GM21786 (cell line): Measurements from ENCODE around the gene SFMBT1.

ENCODE experiments used
- ATAC-seq: cut with Tn5 transposase; IDR thresholded peaks from one replicate; pipeline ENCODE4 v1.9.1; 2021; ENCODE audit not compliant: unreplicated experiment

Gene SFMBT1

GRCh38 chr3:52925405-52926313 lies 120.2 kb downstream of the SFMBT1 start:
- no peak for ATAC-seq

GRCh38 chr3:52923963-52924362 lies 121.9 kb downstream of the SFMBT1 start:
- no peak for ATAC-seq

GRCh38 chr3:52920841-52921240 lies 125.0 kb downstream of the SFMBT1 start:
- no peak for ATAC-seq

- ATAC-seq: no peak
Measured at GRCh38 chr3:52917044-52917443, 128.8 kb downstream of the SFMBT1 start.

DNA sequence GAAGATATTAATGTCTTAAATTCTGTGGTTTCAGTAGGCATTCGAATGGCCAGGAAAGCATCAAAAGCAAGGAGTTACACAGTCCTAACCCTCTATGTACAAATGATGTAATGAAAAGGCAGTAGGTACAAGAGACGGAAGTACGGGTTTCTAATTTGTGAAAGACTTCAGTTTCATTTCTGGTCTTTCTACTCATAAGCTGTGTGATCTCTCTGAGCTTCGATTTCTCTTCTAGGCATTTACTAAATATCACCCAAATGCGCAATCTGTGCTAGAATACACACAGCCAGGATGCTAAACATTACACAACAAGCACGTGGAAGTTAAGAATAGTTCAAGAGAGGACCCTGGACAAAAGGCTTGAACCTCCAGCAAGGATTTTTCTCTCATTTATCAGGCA lies 130.6 kb downstream of the SFMBT1 start:
- no peak for ATAC-seq

DNA sequence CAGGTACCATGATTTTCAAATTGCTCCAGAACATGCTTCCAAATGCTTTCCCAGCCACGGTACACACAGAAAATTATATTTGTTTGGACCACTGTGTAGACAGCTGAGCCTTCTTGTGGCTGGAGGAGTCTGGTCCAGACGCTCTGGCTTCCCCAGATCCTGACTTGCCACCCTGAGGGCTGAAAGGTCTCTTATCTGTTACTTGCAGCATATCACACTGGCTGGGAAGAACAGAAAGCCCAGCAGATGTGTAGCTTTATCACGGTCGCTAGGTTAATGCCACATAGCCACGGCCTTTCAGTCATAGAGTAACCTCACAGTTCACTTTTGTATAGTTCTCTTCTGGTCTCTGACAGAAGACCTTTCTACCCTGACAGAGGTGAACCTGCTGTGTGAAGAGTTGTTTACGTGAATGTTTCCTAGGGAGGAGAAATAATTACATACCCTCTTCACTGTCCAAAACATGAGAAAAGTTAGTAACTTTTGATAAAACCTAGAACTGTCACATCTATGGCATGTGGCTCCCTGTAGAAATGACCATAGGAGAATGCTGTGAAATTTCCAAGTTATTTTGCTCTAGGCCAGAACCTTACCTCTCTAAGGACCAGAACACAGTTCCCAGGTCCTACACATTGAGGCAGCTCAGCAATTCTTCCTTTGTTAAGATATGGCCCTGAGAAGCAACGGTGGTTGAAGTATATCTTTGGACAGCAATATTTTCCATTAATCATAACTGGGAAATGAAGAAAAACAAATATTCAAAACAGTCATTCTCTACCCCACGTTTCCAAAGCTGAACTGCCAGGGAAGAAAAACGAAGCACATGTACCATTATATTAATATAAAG lies 132.8 kb downstream of the SFMBT1 start:
- no peak for ATAC-seq

DNA sequence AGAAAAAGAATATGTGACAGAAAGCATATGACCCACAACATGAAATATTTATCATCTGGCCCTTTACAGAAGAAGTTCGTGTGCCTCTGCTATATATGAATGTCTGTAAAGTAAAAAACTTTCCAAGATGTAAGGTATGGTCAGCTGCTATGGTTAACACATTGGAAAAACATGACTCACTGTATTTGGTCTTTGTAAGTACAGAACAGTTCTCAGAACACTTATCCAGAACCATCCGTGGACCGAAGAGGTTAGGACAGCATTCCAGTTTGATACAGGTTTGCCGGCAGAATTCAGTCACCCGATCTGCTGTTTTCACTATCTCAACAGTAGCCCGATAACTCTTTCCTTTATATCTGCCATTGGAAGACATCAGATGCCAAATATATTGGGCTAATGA lies 135.1 kb downstream of the SFMBT1 start:
- no peak for ATAC-seq

DNA sequence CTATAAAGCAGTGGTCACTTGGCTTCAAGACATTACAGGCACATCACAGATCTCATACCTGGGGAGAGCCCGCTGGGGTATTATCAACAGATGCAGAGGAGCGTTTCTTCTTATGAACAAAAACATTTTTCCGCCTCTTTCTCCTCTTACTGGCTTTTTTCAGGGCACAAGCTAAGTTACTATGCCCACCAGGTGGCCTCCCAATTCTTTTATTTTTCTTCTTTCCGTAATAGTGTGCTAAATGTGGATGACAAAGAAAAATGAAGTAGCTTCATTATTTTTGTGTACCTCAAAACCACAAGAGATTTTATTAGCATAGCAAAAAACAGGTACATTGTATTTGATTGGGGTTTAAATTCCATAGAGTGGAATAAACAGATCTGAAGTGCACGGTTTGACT lies 138.4 kb downstream of the SFMBT1 start:
- no peak for ATAC-seq

DNA sequence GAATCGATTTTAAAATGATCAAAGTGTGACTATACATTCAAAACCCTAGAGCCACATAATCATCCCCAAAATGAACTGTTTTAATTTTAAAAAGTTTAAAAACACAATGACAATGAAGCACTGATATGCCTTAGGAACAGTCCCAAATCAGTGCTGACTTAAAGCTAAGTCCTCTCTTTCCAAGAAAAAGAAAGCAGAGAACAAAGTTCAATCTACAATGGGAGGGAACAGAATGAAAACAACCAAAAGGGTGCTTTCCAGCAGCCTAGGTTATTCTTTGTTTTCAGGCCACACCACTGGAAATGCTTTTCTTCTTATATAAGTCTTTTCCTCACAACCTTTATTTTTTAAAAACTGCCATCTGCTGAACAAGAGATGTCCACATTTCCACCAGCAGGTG lies 141.3 kb downstream of the SFMBT1 start:
- ATAC-seq: no peak

GRCh38 chr3:52904000-52904399 lies 141.9 kb downstream of the SFMBT1 start:
- no peak for ATAC-seq

GRCh38 chr3:52897130-52898122 lies 148.4 kb downstream of the SFMBT1 start, which contains the start of gene STIMATE:
Gene STIMATE, minus strand, starts transcription at chr3:52897548. Its CDS starts 98 bp downstream, at chr3:52897450.
- ATAC-seq: peak; percentile 93

DNA sequence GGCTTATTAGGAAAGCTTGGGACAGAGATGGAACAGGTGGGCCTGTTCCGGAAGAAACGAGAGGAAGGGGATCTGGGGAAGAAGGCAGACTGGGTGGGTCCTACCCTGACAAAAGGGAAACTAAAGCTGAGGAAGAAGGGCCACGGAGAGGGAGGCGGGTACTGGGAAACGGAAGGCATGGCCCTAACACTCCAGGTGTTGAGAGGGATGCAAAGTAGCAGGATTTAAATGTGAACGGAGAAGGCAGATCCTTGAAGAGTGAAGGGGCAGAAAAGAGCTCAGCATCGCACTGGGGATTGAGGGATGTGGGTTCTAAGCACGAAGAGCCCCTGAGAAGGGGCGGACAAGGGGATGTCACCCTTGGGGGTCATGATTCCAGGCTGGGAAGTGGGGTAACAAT lies 149.3 kb downstream of the SFMBT1 start:
- ATAC-seq: no peak

DNA sequence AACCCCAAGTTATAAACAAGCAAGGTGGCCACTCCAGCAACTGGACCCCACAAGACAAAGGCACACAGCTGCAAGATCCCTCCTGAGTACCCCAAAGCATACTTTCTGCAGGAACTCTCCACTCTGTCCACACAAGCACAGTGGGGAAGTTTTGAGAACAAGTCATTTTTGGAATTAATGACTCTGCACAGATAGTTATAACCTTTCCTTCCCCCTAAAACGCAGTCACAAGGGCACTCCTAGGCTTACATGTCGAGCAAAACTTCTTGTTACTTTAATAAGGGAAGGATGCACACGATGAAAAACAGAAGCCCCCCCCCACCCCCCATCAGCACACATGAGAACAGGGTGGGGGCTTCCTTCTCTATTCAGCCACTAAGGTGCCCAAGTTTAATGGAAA lies 149.7 kb downstream of the SFMBT1 start:
- ATAC-seq: no peak

- no peak for ATAC-seq
Measured at GRCh38 chr3:52895418-52895817, 150.5 kb downstream of the SFMBT1 start.

DNA sequence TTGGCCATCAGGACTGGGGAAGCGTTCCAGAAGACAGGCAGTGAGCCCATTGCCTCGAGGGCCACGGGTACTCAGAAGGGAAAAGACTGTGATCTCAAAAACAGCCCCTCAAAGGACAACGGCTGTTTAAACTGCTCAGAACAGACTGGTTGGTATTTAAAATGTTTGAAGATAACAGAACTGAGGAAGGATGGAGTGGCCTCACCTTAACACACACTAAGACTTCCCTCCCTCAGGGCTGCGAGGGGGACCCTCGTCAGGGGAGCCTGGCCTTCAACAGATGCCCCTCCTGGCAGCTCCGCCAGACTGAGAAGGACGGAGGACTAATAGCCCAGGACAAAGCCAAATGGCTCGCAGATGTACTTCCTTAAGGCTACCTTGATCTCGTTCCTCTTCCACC lies 151.1 kb downstream of the SFMBT1 start:
- no peak for ATAC-seq

- no peak for ATAC-seq
Measured at GRCh38 chr3:52893723-52894122, 152.2 kb downstream of the SFMBT1 start.

DNA sequence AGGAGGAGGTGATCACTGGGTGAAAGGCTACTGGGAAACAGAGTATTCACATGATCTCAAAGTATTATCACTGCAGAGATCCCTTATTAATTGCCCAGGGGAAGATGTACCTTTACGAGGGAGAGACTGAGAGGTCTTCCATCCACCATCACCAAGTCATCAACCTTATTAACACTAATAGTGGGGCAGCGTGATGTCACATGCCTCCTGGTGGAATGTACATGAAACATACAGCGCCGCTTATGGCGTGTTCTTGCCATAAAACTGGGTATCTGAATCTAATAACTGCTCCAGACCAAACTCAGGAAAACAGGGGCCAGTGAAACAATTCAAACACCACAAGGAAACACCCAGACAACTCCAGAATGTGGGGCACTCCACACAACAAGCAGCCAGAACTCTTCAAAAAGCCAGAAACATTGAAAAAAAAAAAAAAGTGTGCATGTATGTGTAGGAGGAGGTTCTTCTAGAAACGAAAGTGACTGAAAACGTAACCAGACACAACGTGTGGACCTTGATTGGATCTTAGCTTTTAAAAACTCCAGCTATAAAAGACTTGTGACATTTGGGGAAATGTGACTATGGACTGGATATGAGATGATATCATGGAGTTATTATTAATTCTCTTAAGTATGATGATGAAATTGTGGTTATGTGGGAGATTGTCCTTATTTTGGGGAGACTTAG lies 153.1 kb downstream of the SFMBT1 start:
- no peak for ATAC-seq

DNA sequence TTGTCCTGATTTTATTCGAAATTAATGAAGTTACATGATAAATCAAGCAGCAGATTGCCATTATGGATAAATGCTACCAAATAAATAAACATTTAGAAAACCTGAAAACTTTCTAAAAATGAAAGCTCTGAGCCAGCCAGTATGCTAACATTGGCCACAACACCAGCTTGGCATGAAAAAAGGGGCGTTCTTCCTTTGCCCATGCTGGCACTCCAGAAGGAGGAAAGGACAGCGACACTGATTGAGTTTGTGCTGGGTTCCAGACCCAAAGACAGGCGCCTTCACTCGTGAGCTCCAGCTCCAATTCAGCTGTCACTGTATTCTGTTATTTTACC lies 153.6 kb downstream of the SFMBT1 start:
- ATAC-seq: no peak

GRCh38 chr3:52891615-52892081 lies 154.2 kb downstream of the SFMBT1 start:
- no peak for ATAC-seq

- no peak for ATAC-seq
Measured at GRCh38 chr3:52891164-52891563, 154.7 kb downstream of the SFMBT1 start.
